ENCODE measurements around the gene SETMAR.
"Not testable (repeated sequence)": the region's sequence is repeated elsewhere in the genome, so short reads cannot be mapped to it uniquely, and the experiment has no call there.

Gene SETMAR

DNA sequence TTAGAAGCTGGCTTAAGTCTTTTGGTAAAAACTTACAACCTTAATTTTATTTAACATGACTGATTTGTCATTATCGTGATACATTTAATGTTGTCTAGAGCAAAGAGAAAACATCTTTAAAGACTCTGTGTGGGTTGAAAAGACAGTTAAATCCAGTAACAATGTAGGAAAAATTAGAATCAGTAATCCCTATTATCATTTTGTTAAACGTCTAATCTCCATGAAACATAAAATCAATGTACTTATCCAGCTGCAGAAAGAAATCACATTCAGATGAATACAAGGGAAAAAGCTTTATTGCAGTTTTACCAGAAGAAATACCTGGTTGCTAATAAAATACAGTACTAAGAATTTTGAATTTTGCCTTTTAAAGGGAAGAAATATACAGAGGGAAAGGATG is 21.2 kb upstream of the SETMAR start:
- TF ChIP-seq, protein P1, sequence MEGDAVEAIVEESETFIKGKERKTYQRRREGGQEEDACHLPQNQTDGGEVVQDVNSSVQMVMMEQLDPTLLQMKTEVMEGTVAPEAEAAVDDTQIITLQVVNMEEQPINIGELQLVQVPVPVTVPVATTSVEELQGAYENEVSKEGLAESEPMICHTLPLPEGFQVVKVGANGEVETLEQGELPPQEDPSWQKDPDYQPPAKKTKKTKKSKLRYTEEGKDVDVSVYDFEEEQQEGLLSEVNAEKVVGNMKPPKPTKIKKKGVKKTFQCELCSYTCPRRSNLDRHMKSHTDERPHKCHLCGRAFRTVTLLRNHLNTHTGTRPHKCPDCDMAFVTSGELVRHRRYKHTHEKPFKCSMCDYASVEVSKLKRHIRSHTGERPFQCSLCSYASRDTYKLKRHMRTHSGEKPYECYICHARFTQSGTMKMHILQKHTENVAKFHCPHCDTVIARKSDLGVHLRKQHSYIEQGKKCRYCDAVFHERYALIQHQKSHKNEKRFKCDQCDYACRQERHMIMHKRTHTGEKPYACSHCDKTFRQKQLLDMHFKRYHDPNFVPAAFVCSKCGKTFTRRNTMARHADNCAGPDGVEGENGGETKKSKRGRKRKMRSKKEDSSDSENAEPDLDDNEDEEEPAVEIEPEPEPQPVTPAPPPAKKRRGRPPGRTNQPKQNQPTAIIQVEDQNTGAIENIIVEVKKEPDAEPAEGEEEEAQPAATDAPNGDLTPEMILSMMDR (IDR thresholded peaks at IDR 0.05; ENCODE audit: insufficient read depth, low read depth, low read length, missing control alignments) = no peak
- no peak for DNase-seq (ENCODE audit: low read depth)
- H3K4me3 ChIP-seq (ENCODE audit: low read length) = no peak overlapping the region

DNA sequence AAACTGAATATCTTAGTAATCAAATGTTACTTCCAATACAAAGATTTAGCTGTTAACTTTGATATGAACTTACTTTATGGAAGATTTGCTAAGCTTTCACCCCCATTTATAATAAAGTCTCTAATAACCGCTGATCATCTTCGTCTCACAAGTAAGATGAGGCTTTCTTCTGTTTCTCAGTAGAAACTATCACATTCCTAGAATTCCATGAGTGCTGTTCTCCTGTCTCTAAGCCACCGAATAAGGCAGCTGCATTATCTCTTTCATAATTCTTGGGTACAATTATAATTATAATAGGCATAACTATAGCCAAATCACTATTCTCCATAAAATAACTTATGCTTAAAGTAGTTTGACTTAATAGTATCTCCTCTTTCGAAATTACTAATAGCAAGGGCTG is 18.3 kb upstream of the SETMAR start:
- TF ChIP-seq, protein P1 (IDR thresholded peaks at IDR 0.05; ENCODE audit: insufficient read depth, low read depth, low read length, missing control alignments) = no peak
- no peak for DNase-seq (ENCODE audit: low read depth)
- no peak overlapping the region for H3K4me3 ChIP-seq (ENCODE audit: low read length)

DNA sequence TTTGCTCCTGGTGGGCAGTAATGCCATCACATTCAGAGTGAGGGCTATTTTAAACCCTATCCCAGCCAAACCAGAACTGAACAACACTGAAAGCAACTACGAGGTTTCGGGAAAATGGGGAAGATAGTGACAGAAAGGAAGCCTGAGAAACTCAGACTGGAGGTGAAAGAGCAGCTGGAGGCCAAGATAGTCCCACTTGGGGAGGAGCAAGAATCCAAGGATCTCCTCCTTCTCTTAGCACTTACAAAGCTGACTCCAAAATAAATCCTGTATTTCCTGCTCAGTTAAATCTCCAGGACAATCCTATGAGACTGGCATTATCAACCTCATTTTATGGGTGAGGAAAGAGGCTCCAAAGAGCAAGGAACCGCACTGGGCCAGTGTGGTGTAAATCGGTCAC is 14.1 kb upstream of the SETMAR start:
- H3K4me3 ChIP-seq (ENCODE audit: low read length) = no peak overlapping the region
- DNase-seq (ENCODE audit: low read depth) = no peak
- TF ChIP-seq, protein P1 (IDR thresholded peaks at IDR 0.05; ENCODE audit: insufficient read depth, low read depth, low read length, missing control alignments) = no peak

DNA sequence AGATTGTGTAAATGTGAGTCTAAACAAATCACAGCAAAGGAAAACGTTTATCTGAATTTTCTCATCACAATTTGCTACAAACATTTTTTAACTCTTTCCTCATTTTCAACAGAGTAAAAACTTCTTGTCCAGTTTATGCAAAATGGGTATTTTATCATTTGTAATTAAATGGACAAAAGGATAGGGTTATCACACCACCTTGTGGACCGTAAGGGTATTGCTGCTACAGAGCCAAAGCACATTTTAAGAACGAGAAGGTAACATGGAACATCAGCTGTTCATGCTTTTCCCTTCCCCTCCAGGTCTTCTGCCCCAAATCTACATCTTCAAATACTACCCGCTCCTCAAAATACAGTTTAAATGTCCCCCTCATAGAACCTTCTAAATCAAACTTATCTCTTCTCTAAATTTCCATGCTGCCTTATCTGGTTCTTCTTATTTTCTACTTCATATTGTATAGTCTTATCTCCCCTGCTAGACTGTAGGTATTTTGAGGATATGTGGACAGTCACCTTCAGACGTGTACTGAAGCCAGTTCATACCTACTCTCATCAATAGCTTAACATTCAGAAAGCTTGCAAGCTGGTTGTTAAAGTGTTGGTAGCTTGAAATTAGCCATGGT is 12.8 kb upstream of the SETMAR start:
- DNase-seq (ENCODE audit: low read depth) = peak; percentile 53
- TF ChIP-seq, protein P1 (IDR thresholded peaks at IDR 0.05; ENCODE audit: insufficient read depth, low read depth, low read length, missing control alignments) = peak; percentile 90
- H3K4me3 ChIP-seq (ENCODE audit: low read length) = no peak overlapping the region

DNA sequence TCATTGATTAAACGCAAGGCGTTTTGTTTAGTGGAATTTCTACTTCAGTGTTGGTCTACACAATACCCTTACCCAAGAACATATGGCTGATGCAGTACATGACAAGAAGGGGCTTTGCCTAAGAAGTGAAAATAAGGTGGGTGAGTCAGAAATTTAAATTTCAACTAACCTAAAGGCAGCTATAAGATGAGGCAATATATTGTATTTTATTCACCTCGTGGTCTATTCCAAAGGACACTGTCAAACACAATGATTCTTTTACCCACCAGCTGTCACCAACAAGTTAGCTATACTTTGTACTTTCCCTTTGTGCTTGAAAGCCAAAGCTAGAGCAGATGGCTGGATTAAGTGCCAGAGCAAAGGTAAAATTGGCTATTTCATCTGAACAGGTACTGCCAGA is 10.9 kb upstream of the SETMAR start:
- no peak overlapping the region for H3K4me3 ChIP-seq (ENCODE audit: low read length)
- DNase-seq (ENCODE audit: low read depth) = no peak
- TF ChIP-seq, protein P1 (IDR thresholded peaks at IDR 0.05; ENCODE audit: insufficient read depth, low read depth, low read length, missing control alignments) = no peak

DNA sequence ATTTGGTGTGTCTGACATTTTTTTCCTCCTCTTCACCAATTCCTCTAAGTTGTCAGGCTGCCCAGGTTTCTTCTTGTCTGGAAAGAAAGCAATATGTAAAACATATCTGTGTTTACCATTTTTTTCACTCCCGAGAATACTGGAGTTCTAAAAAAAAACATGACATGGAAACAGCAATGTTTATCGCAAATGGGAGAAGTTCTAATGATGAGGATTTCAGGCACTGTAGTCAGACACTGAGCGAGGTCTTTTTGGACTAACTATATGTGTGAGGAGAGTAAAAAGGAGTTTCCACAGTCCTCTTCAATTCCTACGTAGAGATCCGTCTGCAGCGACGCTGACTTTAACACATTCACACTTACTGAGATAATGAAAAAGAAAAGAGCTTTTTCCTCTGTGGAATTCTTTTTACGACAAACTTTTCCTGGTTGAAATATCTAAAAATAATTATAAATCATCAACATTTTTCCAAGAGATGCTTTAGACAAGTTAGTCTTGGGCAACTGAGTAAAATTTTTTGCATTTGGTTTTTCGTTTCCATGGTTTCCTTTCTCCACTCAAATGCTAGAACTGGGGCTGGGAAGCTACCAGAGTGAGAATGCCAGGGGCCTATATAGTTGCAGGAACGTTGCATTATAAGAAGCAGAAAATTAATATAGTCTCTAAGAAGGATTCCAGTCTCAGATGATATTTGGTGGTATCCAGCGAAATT is 8.4 kb upstream of the SETMAR start:
- DNase-seq (ENCODE audit: low read depth) = no peak
- no peak overlapping the region for H3K4me3 ChIP-seq (ENCODE audit: low read length)

DNA sequence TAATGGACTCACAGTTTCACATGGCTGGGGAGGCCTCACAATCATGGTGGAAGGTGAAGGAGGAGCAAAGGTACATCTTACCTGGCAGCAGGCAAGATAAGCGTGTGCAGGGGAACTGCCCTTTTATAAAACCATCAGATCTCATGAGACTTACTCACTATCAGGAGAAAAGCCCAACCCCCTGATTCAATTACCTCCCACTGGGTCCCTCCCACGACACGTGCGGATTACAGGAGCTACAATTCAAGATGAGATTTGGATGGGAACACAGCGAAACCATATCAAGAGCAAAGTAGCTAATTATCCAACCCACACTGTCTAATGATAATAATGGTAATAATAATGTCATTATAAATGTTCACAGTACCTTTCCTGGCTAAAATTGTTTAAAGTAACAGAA is 6.7 kb upstream of the SETMAR start:
- not testable (repeated sequence) for H3K4me3 ChIP-seq (ENCODE audit: low read length); DNase-seq (ENCODE audit: low read depth)

More for the DNA sequence above, 8.4 kb upstream of the SETMAR start:
- TF ChIP-seq, protein P1 (IDR thresholded peaks at IDR 0.05; ENCODE audit: insufficient read depth, low read depth, low read length, missing control alignments) = no peak

All from epithelial cell of esophagus (primary cell).